Mesangial cell (primary cell): ENCODE data around the gene DTX3. TPM values are rescaled to one million over a fixed set of nuclear protein-coding genes. Genes with fewer than 3 reads are reported as not detected.

Experiments used
- total RNA-seq: library from RNA; depleted of rRNA; stranded (reverse); fragments of >200 nt; gene quantifications from 2 replicates; pipeline ENCODE4 v1.2.3, GENCODE V29; 2015

The DTX3 gene, protein sequence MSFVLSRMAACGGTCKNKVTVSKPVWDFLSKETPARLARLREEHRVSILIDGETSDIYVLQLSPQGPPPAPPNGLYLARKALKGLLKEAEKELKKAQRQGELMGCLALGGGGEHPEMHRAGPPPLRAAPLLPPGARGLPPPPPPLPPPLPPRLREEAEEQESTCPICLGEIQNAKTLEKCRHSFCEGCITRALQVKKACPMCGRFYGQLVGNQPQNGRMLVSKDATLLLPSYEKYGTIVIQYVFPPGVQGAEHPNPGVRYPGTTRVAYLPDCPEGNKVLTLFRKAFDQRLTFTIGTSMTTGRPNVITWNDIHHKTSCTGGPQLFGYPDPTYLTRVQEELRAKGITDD
- total RNA-seq, result 13.0 and 40.6 TPM in 2 replicates

DNA sequence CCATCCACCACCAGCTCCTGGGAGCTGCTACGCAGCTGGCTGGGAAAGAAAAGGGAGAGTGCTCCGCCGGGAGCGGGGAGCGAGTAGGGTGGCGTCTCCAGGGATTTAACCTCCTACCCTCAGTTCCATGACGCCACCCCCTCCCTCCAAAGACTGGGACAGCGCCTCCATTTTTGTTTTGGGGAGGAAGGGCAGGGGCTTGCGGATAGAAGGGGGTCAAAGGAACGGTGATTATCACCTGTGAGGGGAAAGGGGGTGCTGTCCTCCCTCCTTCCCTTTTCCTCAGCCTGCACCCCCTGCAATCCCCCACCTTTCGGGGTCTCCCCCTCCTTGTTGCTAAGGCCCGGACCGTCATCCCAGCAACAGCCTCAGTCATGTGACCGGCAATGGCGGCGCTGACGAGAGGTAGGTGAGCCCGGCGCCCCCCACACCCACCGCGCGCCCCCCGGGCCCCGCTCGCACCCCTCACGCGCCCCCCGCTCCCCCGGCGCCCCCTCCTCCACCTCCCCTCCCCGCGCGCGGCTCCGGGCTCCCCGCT lies at the start of gene DTX3:
Gene DTX3 (plus strand): TSS at position 371 of the 538 bp plus-strand sequence. CDS start 1,694 bp downstream, outside the sequence.

DNA sequence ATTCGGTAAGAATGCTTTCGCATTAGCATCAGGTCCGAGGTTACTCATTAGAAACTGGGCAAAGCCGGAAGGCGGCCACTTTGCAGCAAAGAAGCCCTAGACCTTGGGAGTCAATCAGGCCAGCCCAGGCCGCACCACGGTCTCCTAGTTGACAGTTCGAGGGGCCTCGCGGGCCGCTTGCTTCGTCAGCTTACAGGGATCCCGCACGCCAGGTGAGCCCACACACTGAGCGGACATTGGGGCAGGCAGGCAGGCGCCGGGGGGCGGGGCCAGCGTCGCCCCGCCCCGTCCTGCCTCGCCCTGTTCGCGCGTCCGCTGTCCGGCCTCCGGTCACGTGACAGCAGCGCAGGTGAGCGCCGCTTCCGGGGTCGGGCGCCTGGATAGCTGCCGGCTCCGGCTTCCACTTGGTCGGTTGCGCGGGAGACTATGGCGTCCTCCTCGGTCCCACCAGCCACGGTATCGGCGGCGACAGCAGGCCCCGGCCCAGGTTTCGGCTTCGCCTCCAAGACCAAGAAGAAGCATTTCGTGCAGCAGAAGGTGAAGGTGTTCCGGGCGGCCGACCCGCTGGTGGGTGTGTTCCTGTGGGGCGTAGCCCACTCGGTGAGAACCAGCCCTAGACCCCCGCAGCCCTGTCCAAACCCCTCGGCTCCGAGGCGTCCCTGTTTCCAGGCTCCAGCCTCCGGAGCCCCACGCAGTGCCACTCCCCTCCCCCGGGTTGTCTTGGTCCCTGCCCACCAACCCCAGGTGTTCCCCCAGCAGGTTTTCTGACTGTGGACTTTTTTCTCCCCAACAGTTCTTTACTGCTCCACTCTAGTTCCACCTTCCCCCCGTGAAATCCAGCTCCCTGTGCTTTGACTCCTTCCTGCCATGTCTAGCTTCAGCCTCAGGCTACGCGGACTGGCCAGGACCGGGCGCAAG lies 13.5 kb upstream of the DTX3 start, which contains the start of gene PIP4K2C:
Gene PIP4K2C (plus strand): TSS at position 329 of the 918 bp plus-strand sequence. CDS start 98 bp downstream, at position 427.

DNA sequence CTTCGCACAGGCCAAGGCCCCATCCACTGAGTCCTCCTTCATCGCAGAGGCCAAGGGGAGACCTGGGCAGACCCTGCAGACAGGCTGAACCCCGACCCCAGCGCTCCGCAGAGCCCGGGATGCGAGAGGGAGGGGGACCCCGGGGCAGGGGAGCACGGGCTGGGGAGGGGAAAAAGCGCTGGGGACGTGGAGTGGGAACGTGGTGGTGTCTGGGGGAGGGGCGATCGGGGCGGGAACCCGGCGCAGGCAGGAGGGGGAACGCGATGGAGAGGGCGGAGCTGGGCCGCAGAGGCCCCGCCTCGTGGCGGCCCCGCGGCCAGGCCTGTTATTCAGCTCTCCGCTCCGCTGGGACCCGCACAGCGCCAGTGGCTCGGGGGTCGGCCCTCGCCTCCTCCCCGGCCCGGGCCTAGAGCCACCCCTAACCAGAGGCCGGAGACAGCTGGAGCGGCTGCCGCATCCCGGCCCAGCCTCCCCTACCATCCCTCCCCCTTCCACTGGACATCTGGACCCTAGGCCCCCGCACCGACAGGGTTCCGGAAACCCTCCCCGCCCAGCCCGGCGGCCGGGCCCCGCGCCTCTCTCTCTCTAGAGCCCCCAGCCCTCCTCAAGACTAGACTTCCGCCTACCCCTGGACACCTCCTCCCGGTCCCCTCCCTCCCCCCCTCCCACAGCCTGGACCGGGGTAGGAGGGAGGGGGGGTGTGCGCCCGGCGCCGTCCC lies 6.6 kb downstream of the DTX3 start, which contains the start of gene ARHGEF25:
Gene ARHGEF25 (plus strand): TSS at position 328 of the 719 bp plus-strand sequence. CDS start 460 bp downstream, outside the sequence.

DNA sequence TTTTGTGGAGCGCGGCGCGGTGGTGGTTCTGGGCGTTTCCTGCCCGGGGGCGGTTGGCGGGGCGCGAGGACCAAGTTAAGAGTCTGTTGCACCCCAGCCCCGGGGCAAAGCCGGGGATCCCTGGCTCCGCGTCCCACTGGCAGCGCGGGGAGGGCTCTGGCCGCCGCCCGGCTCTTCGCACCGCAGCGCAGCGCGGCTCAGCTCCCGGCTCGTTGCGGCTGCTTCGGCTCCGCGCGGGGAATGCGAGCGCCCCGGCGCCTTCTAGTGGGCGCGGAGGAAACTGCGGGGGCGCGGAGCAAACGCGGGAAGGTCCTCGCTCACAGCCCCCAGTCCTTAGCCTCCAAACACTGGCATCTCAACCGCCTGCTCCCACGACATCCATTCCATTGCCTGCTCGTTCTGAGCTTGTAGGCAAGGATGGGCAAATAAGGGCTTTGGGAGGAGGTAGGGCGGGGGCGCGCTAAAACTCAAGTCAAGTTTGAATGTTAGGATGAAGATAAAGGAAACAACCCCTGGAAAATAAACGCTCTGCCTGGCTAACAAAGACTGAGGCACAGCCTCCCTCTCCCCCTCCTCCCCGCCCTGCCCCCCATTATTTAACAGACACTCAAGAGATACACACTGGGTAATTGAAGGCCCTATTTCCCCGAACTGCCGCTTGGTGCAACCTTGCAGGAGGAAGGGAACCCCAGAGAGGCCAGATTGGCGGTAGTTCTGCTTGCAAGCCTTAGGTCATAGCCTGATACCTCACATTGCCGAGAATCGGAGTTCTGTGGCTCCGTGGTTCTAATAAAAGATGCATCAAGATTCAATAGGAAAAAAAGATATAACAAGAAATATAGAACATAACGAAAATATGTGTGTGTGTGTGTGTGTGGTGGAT lies 28.6 kb downstream of the DTX3 start, which contains the start of gene B4GALNT1:
Gene B4GALNT1 (minus strand): TSS at position 244 of the 883 bp plus-strand sequence. CDS start 1,069 bp downstream, outside the sequence.

Other genes starting within 250 kb of the DTX3 start
- 15.5 and 37.5 TPM in 2 replicates for gene R3HDM2, start 173.8 kb upstream of the DTX3 start, total RNA-seq
- not detected in 2 replicates for gene INHBC, start 170.0 kb upstream of the DTX3 start, total RNA-seq
- 3.9 and 7.9 TPM in 2 replicates for gene INHBE, start 149.5 kb upstream of the DTX3 start, total RNA-seq
- 0.98 and 6.7 TPM in 2 replicates for gene GLI1, start 145.0 kb upstream of the DTX3 start, total RNA-seq
- gene ARHGAP9, start 125.0 kb upstream of the DTX3 start, total RNA-seq, result 0.89 TPM in 1 of 2 replicates, not detected in the other
- gene MARS1, start 116.8 kb upstream of the DTX3 start, total RNA-seq, result 107 and 167 TPM in 2 replicates
- gene DDIT3, start 84.3 kb upstream of the DTX3 start, total RNA-seq, result 12.1 and 28.3 TPM in 2 replicates
- gene MBD6, start 82.0 kb upstream of the DTX3 start, total RNA-seq, result 9.9 and 23.8 TPM in 2 replicates
- 211 and 214 TPM in 2 replicates for gene DCTN2, start 57.6 kb upstream of the DTX3 start, total RNA-seq
- 0.98 and 1.4 TPM in 2 replicates for gene KIF5A, start 54.8 kb upstream of the DTX3 start, total RNA-seq
- 23.8 and 30.6 TPM in 2 replicates for gene PIP4K2C, start 13.6 kb upstream of the DTX3 start, total RNA-seq
- 5.4 and 6.1 TPM in 2 replicates for gene ARHGEF25, start 6.6 kb downstream of the DTX3 start, total RNA-seq
- gene B4GALNT1, start 28.4 kb downstream of the DTX3 start, total RNA-seq, result 0.76 and 6.2 TPM in 2 replicates
- gene OS9, start 89.3 kb downstream of the DTX3 start, total RNA-seq, result 132 and 162 TPM in 2 replicates
- 0.25 TPM in 1 of 2 replicates, not detected in the other for gene AGAP2, start 133.9 kb downstream of the DTX3 start, total RNA-seq
- gene TSPAN31, start 140.2 kb downstream of the DTX3 start, total RNA-seq, result 28.4 and 38.9 TPM in 2 replicates
- 223 and 252 TPM in 2 replicates for gene CDK4, start 147.5 kb downstream of the DTX3 start, total RNA-seq
- gene MARCHF9, start 150.3 kb downstream of the DTX3 start, total RNA-seq, result 5.4 and 17.5 TPM in 2 replicates
- 0.65 and 2.3 TPM in 2 replicates for gene CYP27B1, start 162.3 kb downstream of the DTX3 start, total RNA-seq
- gene METTL1, start 167.3 kb downstream of the DTX3 start, total RNA-seq, result 16.5 and 26.9 TPM in 2 replicates
- 5.9 and 10.1 TPM in 2 replicates for gene EEF1AKMT3, start 167.8 kb downstream of the DTX3 start, total RNA-seq
- gene TSFM, start 178.0 kb downstream of the DTX3 start, total RNA-seq, result 29.5 and 42.2 TPM in 2 replicates
- under 0.01 and 0.38 TPM in 2 replicates for gene AVIL, start 213.9 kb downstream of the DTX3 start, total RNA-seq
- gene CTDSP2, start 241.9 kb downstream of the DTX3 start, total RNA-seq, result 69.4 and 122 TPM in 2 replicates